Suppressor macrophage (primary cell): ENCODE data around the gene CHRNA7.

Experiments used
- DNase-seq, 4 experiments: peaks; one replicate each; pipeline ENCODE4 v3.0.0-alpha.2; 2020 to 2022

Gene CHRNA7

DNA sequence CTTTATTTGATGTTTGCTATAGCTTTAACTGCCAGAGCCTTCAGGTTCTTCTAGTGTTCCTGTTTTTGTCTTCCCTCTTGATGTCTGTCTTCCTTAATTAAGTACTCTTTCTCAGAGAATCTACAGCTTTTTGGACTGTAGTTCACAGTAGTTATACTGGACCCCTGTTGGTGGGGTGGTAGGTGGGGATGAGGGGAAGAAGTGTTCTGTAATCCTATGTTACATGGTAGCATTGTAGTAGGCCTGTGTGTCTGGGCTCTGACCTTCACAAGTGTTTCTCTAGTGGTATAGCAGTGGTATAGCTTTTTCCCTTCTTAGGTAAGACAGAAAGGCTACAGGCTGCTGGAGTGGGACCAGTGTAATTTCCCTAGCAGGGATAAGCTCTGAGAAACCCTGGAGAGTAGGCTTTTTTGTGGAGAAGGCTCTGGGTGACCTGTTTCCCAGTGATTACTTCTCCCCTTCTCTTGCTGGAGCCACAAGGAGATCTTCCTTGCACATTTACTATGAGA is 59.6 kb downstream of the CHRNA7 start:
- DNase-seq = no peak

- no peak for DNase-seq
Measured at GRCh38 chr15:32091505-32092380, 61.4 kb downstream of the CHRNA7 start.

DNA sequence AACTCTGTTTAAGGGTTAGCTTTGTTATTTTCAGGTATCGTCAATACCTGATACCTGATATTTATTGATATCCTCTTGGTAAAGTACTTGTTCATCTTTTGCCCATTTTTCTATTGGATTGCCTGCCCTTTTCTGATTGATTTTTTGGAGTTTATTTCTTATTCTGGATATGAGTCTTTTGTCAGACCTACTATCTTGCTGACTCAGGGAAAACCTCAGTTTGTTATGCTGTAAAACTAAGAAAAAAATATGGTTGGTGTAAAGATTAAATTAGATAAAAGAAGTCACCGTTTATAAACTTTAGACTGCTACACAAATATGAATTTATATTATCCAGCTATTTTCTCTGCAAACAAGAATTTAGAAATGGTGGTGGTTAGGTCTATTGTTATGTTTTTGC is 65.9 kb downstream of the CHRNA7 start:
- DNase-seq = no peak

DNA sequence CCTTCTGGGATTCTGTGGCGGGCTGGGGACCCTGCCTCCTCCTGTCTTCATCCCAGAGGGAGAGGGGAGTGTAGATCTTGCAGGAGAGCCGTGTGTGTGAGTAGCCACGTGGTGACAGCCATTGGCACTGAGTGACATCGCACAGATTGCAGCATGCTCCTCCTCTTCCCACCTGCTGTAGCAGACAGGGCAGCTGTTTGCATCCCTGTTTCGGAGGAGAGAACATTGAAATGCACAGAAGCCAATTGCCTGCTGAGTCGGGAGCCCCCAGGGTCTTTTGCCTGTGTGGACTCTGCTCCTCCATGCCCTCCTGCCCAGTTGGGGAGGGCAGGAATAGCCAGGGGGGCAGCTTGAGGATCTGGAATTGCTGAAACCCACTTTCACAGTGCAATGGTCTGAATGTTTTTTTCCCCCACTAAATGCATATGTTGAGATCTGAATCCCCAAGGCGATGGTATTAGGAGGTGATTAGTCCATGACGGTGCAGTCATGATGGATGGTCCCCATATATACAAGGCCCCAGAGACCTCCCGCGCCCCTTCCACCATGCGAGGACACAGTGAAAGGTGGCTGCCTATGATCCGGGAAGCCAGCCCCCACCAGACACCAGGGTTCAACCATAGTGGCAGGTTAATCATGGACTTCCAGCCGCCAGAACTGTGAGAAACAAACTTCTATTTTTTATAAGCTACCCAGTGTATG is 66.8 kb downstream of the CHRNA7 start:
- DNase-seq = no peak

- DNase-seq = no peak
Measured at GRCh38 chr15:32098033-32098432, 67.7 kb downstream of the CHRNA7 start.

- no peak for DNase-seq
Measured at GRCh38 chr15:32099097-32099785, 68.9 kb downstream of the CHRNA7 start.

GRCh38 chr15:32099956-32100684 is 69.8 kb downstream of the CHRNA7 start:
- no peak for DNase-seq

DNA sequence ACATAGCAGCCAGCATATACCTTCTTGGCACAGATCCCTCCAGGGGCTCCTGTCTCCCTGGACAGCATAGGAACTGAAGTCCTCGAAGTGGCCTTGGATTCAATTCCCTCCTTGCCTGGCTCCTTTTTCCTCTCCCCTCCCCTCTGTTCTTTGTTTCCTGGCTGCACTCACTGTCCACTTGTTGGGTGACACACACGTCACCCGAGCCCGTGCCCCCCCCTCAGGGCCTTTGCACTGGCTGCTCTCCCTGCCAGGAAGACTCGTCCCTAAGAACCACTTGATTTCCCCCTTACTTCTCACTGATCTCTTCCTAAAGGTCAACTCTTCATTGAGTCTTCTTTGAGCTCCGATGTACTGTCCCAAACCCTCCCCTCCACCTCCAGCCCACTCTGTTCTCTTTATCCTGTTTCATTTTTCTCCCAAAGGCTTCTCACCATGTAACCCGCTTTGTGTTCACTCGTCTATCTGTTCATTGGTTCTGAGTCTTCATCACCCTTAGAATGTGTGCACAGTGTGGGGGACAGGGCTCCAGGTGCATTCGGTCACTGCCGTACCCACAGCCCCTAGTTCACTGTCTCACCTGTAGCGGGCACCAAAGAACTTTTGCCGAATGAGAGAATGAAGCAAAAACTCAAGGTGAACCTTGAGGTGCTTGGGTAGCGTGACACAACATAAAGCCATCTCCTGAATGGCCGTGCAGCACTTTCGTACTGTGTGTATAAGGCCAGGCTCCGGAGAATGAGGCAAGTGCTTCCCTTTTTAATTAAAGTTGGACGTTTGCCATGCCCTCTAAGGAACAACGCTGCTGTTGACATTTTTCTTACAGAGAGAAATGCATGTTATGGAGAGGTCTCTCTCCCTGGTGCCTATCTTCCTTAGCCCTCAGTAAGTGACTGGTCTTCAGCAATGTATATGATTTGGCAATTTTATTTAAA is 74.0 kb downstream of the CHRNA7 start:
- DNase-seq = peak; percentile 29 to 72 (median 44)

- no peak for DNase-seq
Measured at GRCh38 chr15:32105258-32106241, 75.2 kb downstream of the CHRNA7 start.

DNA sequence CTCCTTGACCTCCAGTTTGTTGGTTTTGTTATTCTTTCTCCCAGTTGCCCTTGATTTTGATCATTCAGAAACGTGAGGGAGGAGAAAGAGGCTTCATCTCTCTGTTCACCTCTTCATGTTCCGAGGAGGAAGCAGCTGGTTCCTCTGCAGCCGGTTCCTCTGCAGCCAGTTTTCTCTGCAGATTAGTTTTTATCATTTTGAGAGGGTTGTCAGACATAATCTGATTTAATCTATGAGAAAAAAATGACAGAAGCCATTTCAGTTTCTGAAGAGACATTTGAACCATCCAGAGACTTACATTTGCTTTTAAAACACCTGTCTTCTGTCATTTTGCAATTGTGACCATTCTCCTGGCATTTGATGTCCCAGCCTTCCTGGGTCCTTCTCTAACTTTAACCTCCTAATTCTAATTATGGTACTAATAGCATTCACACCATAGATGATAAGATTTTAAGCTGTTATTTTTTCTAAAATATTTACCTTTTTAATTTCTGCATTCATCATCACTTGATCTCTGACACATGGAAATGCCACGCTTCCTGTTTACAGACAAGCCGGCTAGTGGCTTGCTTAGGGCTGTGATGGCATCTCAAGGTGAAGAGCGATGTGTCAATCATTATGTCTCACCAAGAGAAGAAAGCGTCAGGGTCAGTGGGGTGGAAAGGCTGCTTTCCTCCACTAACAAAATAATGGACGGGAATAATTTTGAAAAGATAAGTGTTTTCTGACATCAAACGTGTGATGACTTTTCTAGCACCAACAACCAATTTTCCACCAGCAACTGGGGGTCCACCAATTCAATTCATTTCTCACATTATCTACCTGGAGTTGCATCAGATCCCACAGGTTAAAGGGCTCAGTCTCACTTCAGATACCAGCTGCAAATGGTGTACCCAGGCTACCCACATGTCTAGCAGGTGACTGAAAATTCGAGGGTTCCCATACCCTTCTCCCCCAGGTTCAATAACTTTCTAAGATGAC is 76.4 kb downstream of the CHRNA7 start:
- no peak for DNase-seq

GRCh38 chr15:32107477-32108080 is 77.3 kb downstream of the CHRNA7 start:
- no peak for DNase-seq

GRCh38 chr15:32108661-32109060 is 78.3 kb downstream of the CHRNA7 start:
- no peak for DNase-seq

DNA sequence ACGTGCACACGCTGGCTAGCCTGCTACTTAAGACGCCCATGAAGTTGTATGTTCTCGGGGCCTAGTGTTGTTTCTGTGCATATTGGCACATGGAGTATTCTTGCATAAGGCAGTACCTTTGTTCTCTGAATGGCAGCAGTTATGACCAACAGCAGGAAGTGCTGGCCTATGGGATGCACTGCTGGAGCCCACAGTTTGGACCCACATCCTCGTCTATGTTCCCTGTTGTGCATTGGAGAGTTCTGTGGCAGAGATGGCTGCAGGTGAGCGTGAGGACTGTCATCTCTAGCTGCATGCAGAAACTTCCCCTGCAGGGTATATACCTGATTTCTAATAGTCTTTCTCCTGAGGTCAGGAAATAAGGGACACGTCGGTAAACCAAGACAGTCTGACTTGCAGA is 81.8 kb downstream of the CHRNA7 start:
- DNase-seq = no peak

DNA sequence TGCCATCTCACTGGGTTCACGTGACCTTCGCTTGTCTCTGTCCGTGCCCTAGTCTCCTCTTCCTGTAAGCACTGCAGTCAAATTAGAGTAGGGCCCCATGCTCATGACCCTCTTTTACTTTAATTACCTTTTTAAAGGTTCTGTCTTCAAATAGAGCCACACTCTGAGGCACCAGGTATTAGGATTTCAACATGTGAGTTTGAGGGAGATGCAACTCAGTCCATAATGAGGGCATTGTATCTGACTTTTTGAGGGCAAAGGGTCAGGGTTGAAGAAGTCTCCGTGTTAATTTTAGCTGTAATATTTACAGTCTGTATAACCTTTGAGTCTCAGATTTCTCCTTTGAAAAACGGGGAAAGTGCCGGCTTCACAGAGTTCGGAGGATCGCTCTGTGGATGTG is 82.9 kb downstream of the CHRNA7 start:
- DNase-seq = no peak

DNA sequence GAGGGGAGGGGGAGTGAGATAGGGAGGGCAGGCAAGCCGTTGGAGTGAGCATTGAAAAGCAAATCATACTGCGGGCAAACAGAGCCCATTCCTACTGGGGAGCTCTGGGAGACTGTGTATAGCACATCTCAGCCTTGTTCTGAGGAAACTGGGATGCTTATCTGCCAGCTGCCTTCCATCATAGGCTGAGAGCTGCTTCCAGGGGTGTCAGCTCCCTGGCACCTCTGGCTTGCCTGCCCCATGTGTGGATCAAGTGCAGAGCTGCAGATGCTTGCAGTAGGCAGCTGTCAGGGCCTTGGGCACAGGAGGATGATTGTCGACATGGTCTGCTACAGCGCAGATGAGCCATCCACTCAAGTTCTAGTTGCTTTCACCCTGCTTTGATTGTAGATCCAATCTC is 86.8 kb downstream of the CHRNA7 start:
- no peak for DNase-seq

DNA sequence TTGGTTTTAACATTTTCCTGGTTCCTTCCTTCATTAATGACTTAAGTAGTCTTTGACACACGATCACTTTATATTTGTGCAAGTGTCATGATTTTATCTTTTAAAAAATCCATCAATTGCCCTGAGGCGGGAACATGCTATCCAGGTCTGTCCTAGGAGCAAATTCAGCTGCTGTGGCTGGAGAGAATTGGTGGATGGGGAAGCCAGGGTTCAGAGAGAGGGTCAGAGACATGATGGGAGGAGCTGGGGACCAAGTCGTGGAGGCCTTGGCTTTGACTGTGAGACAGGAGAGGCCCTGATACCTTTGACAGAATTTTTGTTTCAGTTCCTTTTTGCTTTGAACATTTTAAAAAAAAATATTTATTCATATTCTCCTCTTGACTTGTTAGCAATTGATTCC is 89.0 kb downstream of the CHRNA7 start:
- DNase-seq = no peak

GRCh38 chr15:32119694-32120330 is 89.5 kb downstream of the CHRNA7 start:
- DNase-seq = no peak
